ENCODE data around the gene ESRP2.

ESRP2 gene

GRCh38 chr16:68242926-68243858 is 7.3 kb upstream of the ESRP2 start:
- FAIRE-seq: no peak
- no peak for DNase-seq (ENCODE audit: insufficient read length, low spot score)

- no peak for FAIRE-seq
- no peak for DNase-seq (ENCODE audit: insufficient read length, low spot score)
These were observed 6.2 kb upstream of the ESRP2 start for GRCh38 chr16:68242085-68242484.

- no peak for FAIRE-seq
- DNase-seq (ENCODE audit: insufficient read length, low spot score): no peak
These were observed 2.1 kb upstream of the ESRP2 start for GRCh38 chr16:68238029-68238345.

GRCh38 chr16:68237243-68238028 is 1.5 kb upstream of the ESRP2 start:
- DNase-seq (ENCODE audit: insufficient read length, low spot score) (peak; percentile 96), FAIRE-seq (peak; percentile 97)

GRCh38 chr16:68236826-68237242 is 907 bp upstream of the ESRP2 start:
- DNase-seq (ENCODE audit: insufficient read length, low spot score) (peak; percentile 51), FAIRE-seq (no peak)

GRCh38 chr16:68236137-68236825 is 354 bp upstream of the ESRP2 start:
- DNase-seq (ENCODE audit: insufficient read length, low spot score) (peak; percentile 41), FAIRE-seq (peak; percentile 33)

- FAIRE-seq: no peak
- no peak for DNase-seq (ENCODE audit: insufficient read length, low spot score)
These were observed 630 bp downstream of the ESRP2 start for GRCh38 chr16:68235108-68235886.

GRCh38 chr16:68234188-68235107 is 1.5 kb downstream of the ESRP2 start:
- DNase-seq (ENCODE audit: insufficient read length, low spot score) (no peak), FAIRE-seq (no peak)

GRCh38 chr16:68233835-68234187 is 2.1 kb downstream of the ESRP2 start:
- FAIRE-seq (no peak), DNase-seq (ENCODE audit: insufficient read length, low spot score) (no peak)

GRCh38 chr16:68233085-68233834 is 2.7 kb downstream of the ESRP2 start:
- FAIRE-seq (no peak), DNase-seq (ENCODE audit: insufficient read length, low spot score) (no peak)

- DNase-seq (ENCODE audit: insufficient read length, low spot score) (no peak), FAIRE-seq (no peak)
These were observed 3.6 kb downstream of the ESRP2 start for GRCh38 chr16:68232335-68232734.

GRCh38 chr16:68231384-68232136 is 4.4 kb downstream of the ESRP2 start:
- DNase-seq (ENCODE audit: insufficient read length, low spot score) (no peak), FAIRE-seq (no peak)

- no peak for DNase-seq (ENCODE audit: insufficient read length, low spot score)
- no peak for FAIRE-seq
These were observed 5.0 kb downstream of the ESRP2 start for GRCh38 chr16:68230956-68231355.

- DNase-seq (ENCODE audit: insufficient read length, low spot score): no peak
- no peak for FAIRE-seq
These were observed 5.8 kb downstream of the ESRP2 start for GRCh38 chr16:68230176-68230571.

- peak; percentile 92 for FAIRE-seq
These were observed 6.3 kb downstream of the ESRP2 start for GRCh38 chr16:68229431-68230175.

GRCh38 chr16:68228652-68229051 is 7.3 kb downstream of the ESRP2 start:
- FAIRE-seq: no peak

More at GRCh38 chr16:68229431-68230175, 6.3 kb downstream of the ESRP2 start:
- DNase-seq (ENCODE audit: insufficient read length, low spot score): peak; percentile 40

GRCh38 chr16:68227850-68228553 is 7.9 kb downstream of the ESRP2 start:
- FAIRE-seq: no peak
- no peak for DNase-seq (ENCODE audit: insufficient read length, low spot score)

More at GRCh38 chr16:68228652-68229051, 7.3 kb downstream of the ESRP2 start:
- DNase-seq (ENCODE audit: insufficient read length, low spot score): no peak
